Measurements from ENCODE around the gene SNX15.
A peak's percentile ranks its signal among the peaks of the same experiment; 100 is the strongest.

SNX15 gene

GRCh38 chr11:65057526-65057925 lies 30.3 kb downstream of the SNX15 start:
- DNase-seq (ENCODE audit: low read depth) = no peak

- DNase-seq (ENCODE audit: low read depth) = no peak
These were observed 30.8 kb downstream of the SNX15 start for GRCh38 chr11:65058012-65058411.

DNA sequence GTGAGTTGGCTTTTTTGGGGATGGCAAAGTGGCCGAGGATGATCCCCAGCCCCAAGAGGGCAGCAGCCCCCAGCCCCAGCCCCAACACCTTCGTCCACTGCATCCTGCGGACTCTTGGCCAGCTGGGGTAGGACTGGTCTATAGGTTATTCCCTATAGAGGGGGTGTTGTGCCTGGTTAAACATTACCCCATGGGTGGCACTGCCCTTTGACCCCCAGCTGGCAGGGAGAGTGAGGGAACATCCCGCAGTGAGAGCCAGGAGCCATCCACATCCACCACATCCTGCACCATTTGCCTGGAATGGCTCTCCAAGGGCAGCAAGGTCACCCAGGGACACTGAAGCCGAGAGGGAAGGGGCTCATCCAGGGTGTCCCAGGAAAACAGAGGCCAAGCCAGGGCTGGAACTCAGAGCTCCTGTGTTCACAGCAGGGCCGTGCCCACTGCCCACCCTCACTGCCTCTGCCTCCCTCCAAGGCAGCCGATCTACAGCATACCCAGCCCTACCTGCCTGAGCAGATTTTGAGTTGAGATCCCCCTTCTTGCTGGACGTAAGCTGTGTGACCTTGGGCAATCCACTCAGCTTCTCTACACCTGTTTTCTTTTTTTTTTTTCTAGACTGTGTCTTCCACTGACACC lies 31.3 kb downstream of the SNX15 start, which contains the start of gene NAALADL1:
Gene NAALADL1 (minus strand): TSS at position 135 of the 636 bp plus-strand sequence. CDS start 32 bp downstream, at position 103.
- DNase-seq (ENCODE audit: low read depth) = no peak

- no peak for DNase-seq (ENCODE audit: low read depth)
These were observed 32.3 kb downstream of the SNX15 start for GRCh38 chr11:65059523-65059922.

DNA sequence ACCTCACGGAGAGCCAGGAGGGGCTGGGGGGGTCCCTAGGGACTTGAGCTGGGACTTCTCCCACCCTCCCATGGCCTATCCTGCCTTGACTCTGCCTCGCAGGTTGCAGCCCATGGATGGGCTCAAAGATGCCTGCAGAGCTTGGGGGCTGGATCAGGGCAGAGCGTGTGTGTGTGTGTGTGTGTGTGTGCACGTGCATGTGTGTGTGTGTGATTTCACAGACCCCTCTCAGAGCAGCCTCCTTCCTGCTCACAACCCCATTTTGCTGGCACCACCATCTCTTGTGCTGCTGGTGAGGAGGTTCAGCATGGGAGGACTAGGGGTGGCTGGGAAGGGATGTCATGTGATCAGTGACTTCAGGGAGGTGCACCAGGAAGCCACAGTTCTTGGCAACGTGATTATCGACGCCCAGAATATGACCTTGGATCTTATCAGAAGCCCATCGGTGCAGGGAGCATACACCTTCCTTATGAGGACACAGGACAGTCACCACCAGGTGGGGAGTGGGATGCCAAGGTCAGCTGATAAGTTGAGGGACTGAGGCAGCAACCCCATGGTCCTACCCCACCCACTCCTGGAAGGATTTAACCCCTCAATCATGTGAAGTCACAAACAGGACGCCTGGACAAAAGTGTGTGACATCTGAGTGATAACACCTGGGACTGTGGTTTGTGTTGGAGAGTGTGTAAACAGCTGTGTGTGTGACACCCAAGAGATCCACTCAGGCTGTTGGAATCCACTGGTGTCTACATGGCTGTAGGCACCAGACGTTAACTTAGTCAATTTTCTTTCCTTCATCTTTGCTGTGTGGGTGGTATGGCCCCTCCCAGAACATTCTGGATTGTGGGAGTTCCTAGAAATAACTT lies 33.0 kb downstream of the SNX15 start:
- no peak for DNase-seq (ENCODE audit: low read depth)

- DNase-seq (ENCODE audit: low read depth) = peak; percentile 27
These were observed 33.7 kb downstream of the SNX15 start for GRCh38 chr11:65060913-65061408.

DNA sequence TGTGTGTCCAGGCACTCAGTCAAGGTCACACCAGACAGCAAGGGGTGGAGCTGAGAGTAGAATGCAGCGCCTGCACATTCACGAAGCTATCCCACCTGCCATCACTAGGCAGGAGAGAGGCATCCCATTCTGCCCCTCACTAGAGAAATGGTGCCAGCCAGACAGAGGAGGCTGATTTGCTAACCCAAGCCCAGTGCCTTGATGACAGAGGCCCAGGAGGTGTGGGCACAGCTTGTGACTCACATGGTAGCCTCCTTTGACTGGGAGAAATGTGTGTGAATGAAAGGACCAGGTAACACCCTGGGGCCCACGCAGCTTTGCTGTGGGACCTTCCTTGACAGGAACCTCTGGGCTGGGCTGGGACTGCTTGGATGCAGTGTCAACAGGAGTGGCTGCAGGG lies 36.3 kb downstream of the SNX15 start:
- no peak for DNase-seq (ENCODE audit: low read depth)

- DNase-seq (ENCODE audit: low read depth) = no peak
These were observed 37.6 kb downstream of the SNX15 start for GRCh38 chr11:65064847-65065240.

DNA sequence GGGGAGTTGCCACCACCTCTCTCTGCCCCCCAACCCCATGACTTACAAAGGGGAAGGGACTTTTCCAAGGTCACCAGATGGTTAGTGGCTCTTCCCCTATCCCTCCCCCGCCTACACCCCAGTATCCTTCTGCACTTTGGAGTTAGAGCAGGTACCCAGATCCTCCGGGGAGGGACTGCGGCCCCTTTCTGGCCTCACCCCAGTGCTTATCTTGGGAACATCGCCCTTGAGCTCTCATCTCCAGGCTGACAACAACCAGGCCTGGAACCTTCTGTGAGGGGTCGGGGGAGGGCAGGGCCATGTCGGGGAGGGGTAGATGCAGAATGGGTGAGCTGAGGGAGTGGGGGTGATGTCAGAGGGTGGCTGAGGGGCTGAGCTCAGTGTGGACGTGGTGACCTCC lies 38.6 kb downstream of the SNX15 start:
- DNase-seq (ENCODE audit: low read depth) = no peak

DNA sequence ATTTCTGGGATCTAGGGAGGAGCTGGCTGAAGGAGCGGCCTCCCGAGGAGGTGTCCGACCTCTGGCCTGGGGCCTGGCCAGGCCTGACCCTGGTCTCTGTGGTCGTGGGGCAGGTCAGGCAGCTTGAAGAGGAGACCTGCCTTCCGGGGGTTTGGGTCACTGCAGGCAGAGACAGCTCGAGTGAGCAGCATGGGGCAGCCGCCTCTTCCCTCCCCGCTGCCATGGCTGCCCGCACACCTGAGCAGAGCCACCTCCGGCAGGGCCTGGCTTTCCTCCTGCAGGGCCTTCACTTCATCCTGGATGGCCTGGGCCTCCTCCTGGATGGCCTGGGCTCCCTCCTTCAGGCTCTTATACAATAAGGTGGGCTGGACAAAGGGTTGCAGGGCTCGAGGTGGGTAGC lies 39.1 kb downstream of the SNX15 start:
- no peak for DNase-seq (ENCODE audit: low read depth)

GRCh38 chr11:65066805-65067291 lies 39.6 kb downstream of the SNX15 start:
- DNase-seq (ENCODE audit: low read depth) = no peak

DNA sequence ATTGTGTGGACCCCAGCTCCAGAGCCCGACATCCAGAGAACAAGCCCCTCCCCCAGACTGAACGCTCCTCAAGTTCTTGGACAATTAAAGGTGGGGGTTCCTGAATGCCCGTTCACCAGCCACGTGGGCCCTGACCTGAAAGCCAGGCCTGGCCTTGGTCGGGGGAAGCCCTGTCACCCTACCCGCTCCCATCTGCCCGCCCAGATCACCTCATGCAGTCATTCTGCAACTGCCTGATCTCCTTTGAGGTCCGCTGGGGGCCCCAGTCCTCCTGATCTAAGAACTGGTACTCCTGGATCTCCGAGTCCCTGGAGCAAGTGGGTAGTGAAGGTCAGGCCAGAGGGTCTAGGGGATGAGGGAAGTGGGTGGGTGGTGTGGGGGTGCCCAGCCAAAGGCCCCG lies 40.2 kb downstream of the SNX15 start:
- DNase-seq (ENCODE audit: low read depth) = no peak

DNA sequence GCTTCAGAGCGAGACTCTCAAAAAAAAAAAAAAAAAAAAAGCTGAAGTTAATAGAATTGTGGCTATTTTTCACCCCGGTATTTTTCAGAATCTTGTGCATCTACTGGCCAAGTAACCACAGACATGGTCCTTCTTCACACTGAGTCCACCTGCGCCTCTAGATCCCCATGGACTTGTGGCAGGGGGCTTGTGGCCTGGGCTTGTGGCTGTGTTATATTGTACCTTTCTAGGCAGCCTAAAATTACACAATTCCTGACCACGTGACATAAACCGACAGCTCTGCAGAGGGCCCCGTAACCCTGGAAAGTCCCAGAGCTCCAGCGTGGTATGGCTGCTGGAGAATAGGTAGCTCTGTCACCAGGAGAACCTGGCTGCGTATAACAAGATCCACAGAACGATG lies 42.0 kb downstream of the SNX15 start:
- no peak for DNase-seq (ENCODE audit: low read depth)

GRCh38 chr11:65071907-65072630 lies 44.8 kb downstream of the SNX15 start:
- DNase-seq (ENCODE audit: low read depth) = peak; percentile 17

- no peak for DNase-seq (ENCODE audit: low read depth)
These were observed 45.4 kb downstream of the SNX15 start for GRCh38 chr11:65072631-65072966.

- peak; percentile 36 for DNase-seq (ENCODE audit: low read depth)
These were observed 50.2 kb downstream of the SNX15 start for GRCh38 chr11:65077451-65077850.

DNA sequence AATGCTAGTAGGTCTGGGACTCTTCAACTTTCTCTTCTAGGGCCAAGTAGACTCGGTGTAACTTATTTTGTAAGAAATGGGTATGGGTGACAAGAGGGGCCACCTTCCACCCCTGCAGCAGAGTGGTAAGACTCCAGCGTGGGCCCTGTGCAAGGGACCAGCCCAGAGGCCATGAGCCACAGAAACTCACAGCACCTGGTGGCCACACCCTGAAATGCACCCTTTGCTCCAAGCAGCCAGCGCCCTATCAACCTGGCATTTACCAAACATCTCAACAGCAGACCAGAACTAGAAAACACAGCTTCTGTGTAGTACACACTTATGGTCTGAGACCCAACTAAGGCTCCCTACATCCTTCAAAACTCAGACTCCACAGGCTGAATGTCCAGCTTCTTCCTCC lies 50.9 kb downstream of the SNX15 start:
- peak; percentile 54 for DNase-seq (ENCODE audit: low read depth)

DNA sequence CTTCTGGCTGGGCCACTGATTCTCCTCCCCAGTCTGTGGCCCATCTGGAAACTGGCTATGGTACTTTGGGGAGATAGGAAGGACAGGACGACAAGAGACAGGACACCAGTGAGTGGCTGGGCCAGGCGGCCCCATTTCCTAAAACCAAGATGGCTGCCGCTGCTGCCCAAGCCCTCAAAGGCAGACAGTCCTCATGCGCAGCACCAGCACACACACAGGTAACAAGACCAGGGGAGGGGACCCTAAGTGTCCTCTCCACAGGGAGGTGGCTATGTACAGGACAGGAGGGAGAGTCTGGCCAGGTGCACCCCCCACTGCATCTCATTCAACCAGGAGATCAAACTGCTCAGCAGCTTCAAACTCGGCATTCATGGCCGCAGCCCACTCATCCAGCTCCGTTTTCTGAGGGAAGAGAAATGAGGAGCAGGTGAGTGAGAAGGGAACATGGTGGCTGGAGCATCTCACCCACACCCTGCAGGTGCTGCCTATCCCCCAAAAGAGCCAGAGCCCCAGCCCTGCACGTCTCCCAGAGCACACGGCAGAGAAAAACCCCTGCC lies 51.6 kb downstream of the SNX15 start:
- DNase-seq (ENCODE audit: low read depth) = no peak

DNA sequence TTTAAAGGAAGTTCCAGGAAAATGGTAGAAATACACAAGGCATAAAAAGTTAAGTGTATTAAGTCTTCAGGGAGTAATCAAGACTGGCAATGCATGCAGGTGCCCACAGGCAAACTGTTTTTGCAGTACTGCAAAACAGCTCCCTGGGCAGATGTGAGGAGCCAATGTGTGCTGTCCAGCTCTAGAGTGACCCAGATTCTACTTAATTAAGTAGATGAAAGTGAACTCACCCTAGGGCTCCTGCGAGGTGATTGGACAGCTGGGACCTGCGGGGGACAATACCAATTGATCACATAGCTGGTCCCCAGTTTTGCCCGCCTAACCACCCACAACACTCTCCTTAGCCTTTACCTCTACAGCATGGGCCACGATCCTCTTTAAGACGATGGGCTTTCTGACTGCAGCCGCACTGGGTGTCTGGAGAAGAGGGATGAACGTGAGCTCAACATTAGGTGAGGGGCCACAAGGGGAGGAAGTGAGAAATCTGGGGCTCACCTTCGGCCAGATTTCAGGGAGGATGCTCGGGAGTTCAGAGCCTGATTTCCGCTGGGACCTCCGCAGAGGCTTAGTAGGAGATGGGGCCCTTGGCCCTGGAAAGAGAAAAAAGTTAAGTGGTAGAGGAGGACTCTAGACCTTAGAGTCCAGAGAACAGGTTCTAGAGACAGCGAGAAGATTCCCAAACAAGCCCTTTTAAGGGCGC lies 56.0 kb downstream of the SNX15 start:
- peak; percentile 37 for DNase-seq (ENCODE audit: low read depth)

DNA sequence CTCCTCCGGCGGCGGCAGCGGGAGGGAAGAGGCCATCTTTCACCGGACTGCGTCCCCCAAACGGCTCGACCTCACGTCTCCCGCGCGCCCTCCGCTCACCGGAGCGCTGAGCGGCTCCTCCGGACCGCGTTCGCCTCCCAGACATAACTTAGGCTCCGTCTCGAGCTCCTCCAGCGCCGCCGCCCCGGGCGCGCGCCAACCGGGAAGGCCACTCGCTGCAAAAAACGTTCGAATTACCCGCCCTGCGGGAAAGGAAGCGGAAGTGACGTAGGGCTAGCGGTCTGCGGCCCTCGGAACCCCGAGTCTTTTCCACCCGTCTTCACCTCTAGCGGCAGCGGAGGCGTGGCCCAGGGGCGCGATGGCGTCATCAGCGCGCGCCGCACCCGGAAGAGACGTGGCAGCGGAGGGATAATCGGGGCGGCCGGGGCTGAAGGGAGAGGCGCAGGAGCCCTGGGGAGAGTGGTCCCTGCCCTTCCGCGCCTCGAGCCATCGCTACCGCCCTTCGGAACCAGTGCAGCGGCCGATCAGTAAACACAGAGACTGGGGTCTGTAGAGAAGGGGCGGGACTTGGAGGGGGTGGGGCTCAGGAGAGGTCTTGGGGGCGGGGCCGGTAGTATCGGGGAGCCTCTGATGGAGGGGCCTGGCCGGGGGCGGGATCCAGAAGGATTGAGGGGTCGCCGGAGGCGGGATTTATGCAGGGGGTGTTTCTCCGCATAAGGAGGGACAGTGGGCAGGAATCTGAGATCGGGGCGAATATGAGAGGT lies 56.8 kb downstream of the SNX15 start, which contains the start of the genes CDCA5 and ZFPL1:
Gene CDCA5 (minus strand): TSS at position 207 of the 764 bp plus-strand sequence. CDS start 62 bp downstream, at position 145.
Gene ZFPL1 (plus strand): TSS at position 389 of the 764 bp plus-strand sequence. CDS start 477 bp downstream, outside the sequence.
- peak; percentile 96 for DNase-seq (ENCODE audit: low read depth)
